GM23338 (cell line): ENCODE data around the gene GOLGA7B. TPM values are rescaled to one million over a fixed set of nuclear protein-coding genes. Genes with fewer than 3 reads are reported as not detected.

Experiments
- ATAC-seq: fragments of 200-7000 bp; cut with Tn5 transposase; 3 replicates; pipeline ENCODE4 v1.9.1; 2020
- DNase-seq: peaks from one replicate; pipeline ENCODE4 v3.0.0-alpha.2; 2015; ENCODE audit warnings: low spot score
- H2AFZ ChIP-seq: fragments of 200-600 bp; sonication (generic); 2 replicates; pipeline ENCODE4 v1.8.0; 2016; ENCODE audit warnings: antibody characterized with exemption, mild to moderate bottlenecking, moderate library complexity
- H3F3A ChIP-seq: fragments of 200-600 bp; sonication (generic); replicated peaks from 2 replicates; pipeline ENCODE4 v1.8.0; 2017; ENCODE audit warnings: antibody characterized with exemption, mixed run types, low read depth
- H3K27ac ChIP-seq: fragments of 200-600 bp; sonication (generic); 2 replicates; pipeline ENCODE4 v1.6.1; 2016; ENCODE audit warnings: low read depth
- H3K27me3 ChIP-seq: fragments of 200-600 bp; sonication (generic); 2 replicates; pipeline ENCODE4 v1.8.0; 2016; ENCODE audit warnings: mild to moderate bottlenecking, mixed run types, moderate library complexity; ENCODE audit not compliant: insufficient read depth
- H3K36me3 ChIP-seq: fragments of 200-600 bp; sonication (generic); 2 replicates; pipeline ENCODE4 v1.8.0; 2016; ENCODE audit warnings: mild to moderate bottlenecking; ENCODE audit not compliant: insufficient read depth
- H3K4me1 ChIP-seq: fragments of 200-600 bp; sonication (generic); 2 replicates; pipeline ENCODE4 v1.8.0; 2016; ENCODE audit warnings: mild to moderate bottlenecking, moderate library complexity; ENCODE audit not compliant: insufficient read depth
- H3K4me2 ChIP-seq: fragments of 200-600 bp; sonication (generic); 2 replicates; pipeline ENCODE4 v1.7.1; 2017; ENCODE audit warnings: mixed run types
- H3K4me3 ChIP-seq: fragments of 200-600 bp; sonication (generic); 2 replicates; pipeline ENCODE4 v1.6.1; 2016; ENCODE audit warnings: mixed run types
- H3K79me2 ChIP-seq: fragments of 200-600 bp; sonication (generic); replicated peaks from 2 replicates; pipeline ENCODE4 v1.8.0; 2017; ENCODE audit warnings: mild to moderate bottlenecking; ENCODE audit not compliant: insufficient read depth
- H3K9me2 ChIP-seq: fragments of 200-600 bp; sonication (generic); 2 replicates; pipeline ENCODE4 v1.8.0; 2017; ENCODE audit not compliant: insufficient read depth
- H4K20me1 ChIP-seq: fragments of 200-600 bp; sonication (generic); replicated peaks from 2 replicates; pipeline ENCODE4 v1.8.0; 2017; ENCODE audit warnings: mild to moderate bottlenecking; ENCODE audit not compliant: insufficient read depth
- H3K27ac Mint-ChIP-seq: 2 replicates; pipeline ENCODE4 v1.8.0; 2020; ENCODE audit warnings: inconsistent platforms, mild to moderate bottlenecking, moderate library complexity, mixed read lengths
- H3K27me3 Mint-ChIP-seq: 3 replicates; pipeline ENCODE4 v1.8.0; 2022; ENCODE audit warnings: low read depth, mild to moderate bottlenecking, moderate library complexity, mixed read lengths, inconsistent platforms; ENCODE audit not compliant: insufficient read depth, poor library complexity
- H3K36me3 Mint-ChIP-seq: 3 replicates; pipeline ENCODE4 v1.8.0; 2021; ENCODE audit warnings: low read depth, mild to moderate bottlenecking, inconsistent platforms, moderate library complexity, mixed read lengths
- H3K4me1 Mint-ChIP-seq: 3 replicates; pipeline ENCODE4 v1.8.0; 2020; ENCODE audit warnings: mild to moderate bottlenecking, inconsistent platforms, mixed read lengths
- H3K4me3 Mint-ChIP-seq: 3 replicates; pipeline ENCODE4 v1.8.0; 2021; ENCODE audit warnings: moderate library complexity, mild to moderate bottlenecking, inconsistent platforms, mixed read lengths
- H3K9me3 Mint-ChIP-seq: 3 replicates; pipeline ENCODE4 v1.8.0; 2020; ENCODE audit warnings: moderate library complexity, mild to moderate bottlenecking, inconsistent platforms, mixed read lengths
- CREB1 ChIP-seq: fragments of 250-450 bp; sonication (Bioruptor Pico); IDR thresholded peaks from 2 replicates; pipeline ENCODE4 v1.5.0; 2020; ENCODE audit warnings: low read depth, mild to moderate bottlenecking, moderate library complexity
- EZH2 ChIP-seq: fragments of 200-600 bp; sonication (generic); IDR thresholded peaks from one replicate; pipeline ENCODE4 v1.8.0; 2017; ENCODE audit warnings: antibody characterized with exemption, mild to moderate bottlenecking, low read depth; ENCODE audit not compliant: unreplicated experiment
- EZH2phosphoT487 ChIP-seq: fragments of 200-600 bp; sonication (generic); IDR thresholded peaks from one replicate; pipeline ENCODE4 v1.8.1; 2018; ENCODE audit warnings: antibody characterized with exemption; ENCODE audit not compliant: unreplicated experiment
- JUNB ChIP-seq: IDR thresholded peaks from one replicate; pipeline ENCODE4 v1.6.1; 2016; ENCODE audit warnings: antibody characterized with exemption; ENCODE audit not compliant: unreplicated experiment
- NANOG ChIP-seq: IDR thresholded peaks from 2 replicates; pipeline ENCODE4 v1.6.1; 2016; ENCODE audit warnings: antibody characterized with exemption, borderline replicate concordance
- POLR2AphosphoS5 ChIP-seq: IDR thresholded peaks from 2 replicates; pipeline ENCODE4 v1.6.1; 2016; ENCODE audit warnings: antibody characterized with exemption, low read depth
- STAT1 ChIP-seq: IDR thresholded peaks from one replicate; pipeline ENCODE4 v1.6.1; 2016; ENCODE audit warnings: antibody characterized with exemption; ENCODE audit not compliant: unreplicated experiment
- ZNF114 ChIP-seq: fragments of 250-450 bp; sonication (Bioruptor Pico); IDR thresholded peaks from 2 replicates; pipeline ENCODE4 v1.5.0; 2020; ENCODE audit warnings: mild to moderate bottlenecking, moderate library complexity
- ZNF331 ChIP-seq: fragments of 250-450 bp; sonication (Bioruptor Pico); IDR thresholded peaks from 2 replicates; pipeline ENCODE4 v1.5.0; 2020; ENCODE audit warnings: low read depth, mild to moderate bottlenecking, moderate library complexity
- polyA plus RNA-seq: library from polyadenylated mRNA; unstranded; fragments of >200 nt; fragmentation: Nextera tagmentation; extraction: Ambion mirVana; gene quantifications from 2 replicates; pipeline ENCODE4 v1.2.1, GENCODE V29; 2016
- total RNA-seq: library from RNA; depleted of rRNA; stranded (reverse); fragments of >200 nt; shearing (Covaris generic); gene quantifications from 2 replicates; pipeline ENCODE4 v1.2.3, GENCODE V29; 2014
- TF ChIP-seq, protein P1 (sequence below), 2 experiments: fragments of 200-600 bp in 1 of 2; sonication (generic) in 1 of 2; conservative IDR thresholded peaks; 2 replicates each; pipeline versions ENCODE4 v1.5.1 to v1.6.1; 2016 to 2017; ENCODE audit warnings: antibody characterized with exemption in 2 of 2, low read depth in 2 of 2, mild to moderate bottlenecking in 2 of 2, moderate library complexity in 1 of 2
- TF ChIP-seq, protein P2 (sequence below): IDR thresholded peaks from 2 replicates; pipeline ENCODE4 v1.6.1; 2016; ENCODE audit warnings: antibody characterized with exemption
- TF ChIP-seq, protein P3 (sequence below): IDR thresholded peaks from one replicate; pipeline ENCODE4 v1.6.1; 2018; ENCODE audit warnings: antibody characterized with exemption; ENCODE audit not compliant: unreplicated experiment

GOLGA7B gene
- total and polyA plus RNA-seq, 2 experiments from 2014 or later, result 0.14 to 0.15 TPM

DNA sequence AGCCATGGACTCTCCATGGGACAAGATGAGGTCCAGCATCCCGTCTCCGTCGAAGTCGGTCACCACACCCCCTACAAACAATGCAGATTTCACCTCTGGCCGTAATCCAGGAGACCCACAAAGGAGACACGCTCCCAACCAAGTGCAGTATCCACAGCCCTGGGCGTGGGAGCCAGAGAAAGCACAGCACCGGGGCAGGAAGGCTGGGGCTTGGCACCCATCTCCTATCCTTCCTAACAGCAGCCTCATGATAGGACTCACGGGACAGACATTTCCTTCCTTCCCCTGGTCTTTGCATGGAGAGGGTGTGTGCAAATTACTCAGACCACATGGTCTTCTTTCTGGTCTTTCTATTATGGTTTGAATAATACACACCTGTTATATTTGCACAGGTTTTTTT lies 46.3 kb downstream of the GOLGA7B start:
- Histone ChIP-seq H3F3A (no peaks in the 10 kb centered on the region), H3K27me3 (no peaks in the 10 kb centered on the region), H2AFZ (no peak overlapping the region), H3K4me3 (no peak overlapping the region), H3K9me2 (no peaks in the 10 kb centered on the region), H3K79me2 (no peaks in the 10 kb centered on the region), H3K4me2 (no peak overlapping the region), H3K36me3 (no peaks in the 10 kb centered on the region), H3K4me1 (no peaks in the 10 kb centered on the region), H3K27ac (no peak overlapping the region), H4K20me1 (no peaks in the 10 kb centered on the region)
- Mint-ChIP-seq H3K36me3 (no peaks in the 10 kb centered on the region), H3K4me1 (no peaks in the 10 kb centered on the region; the same call in 2 of the 3 replicates), H3K4me3 (no peak overlapping the region), H3K27me3 (peaks cover 2% of the 10 kb centered on the region), H3K9me3 (no peaks in the 10 kb centered on the region), H3K27ac (no peak overlapping the region)
- DNase-seq, result no peak
- ATAC-seq, result no peak
- TF ChIP-seq EZH2 (no peak), ZNF331 (no peak), POLR2AphosphoS5 (no peak), CREB1 (CRISPR knock-in tag) (no peak), NANOG (no peak), JUNB (no peak)
- TF ChIP-seq, protein P1, sequence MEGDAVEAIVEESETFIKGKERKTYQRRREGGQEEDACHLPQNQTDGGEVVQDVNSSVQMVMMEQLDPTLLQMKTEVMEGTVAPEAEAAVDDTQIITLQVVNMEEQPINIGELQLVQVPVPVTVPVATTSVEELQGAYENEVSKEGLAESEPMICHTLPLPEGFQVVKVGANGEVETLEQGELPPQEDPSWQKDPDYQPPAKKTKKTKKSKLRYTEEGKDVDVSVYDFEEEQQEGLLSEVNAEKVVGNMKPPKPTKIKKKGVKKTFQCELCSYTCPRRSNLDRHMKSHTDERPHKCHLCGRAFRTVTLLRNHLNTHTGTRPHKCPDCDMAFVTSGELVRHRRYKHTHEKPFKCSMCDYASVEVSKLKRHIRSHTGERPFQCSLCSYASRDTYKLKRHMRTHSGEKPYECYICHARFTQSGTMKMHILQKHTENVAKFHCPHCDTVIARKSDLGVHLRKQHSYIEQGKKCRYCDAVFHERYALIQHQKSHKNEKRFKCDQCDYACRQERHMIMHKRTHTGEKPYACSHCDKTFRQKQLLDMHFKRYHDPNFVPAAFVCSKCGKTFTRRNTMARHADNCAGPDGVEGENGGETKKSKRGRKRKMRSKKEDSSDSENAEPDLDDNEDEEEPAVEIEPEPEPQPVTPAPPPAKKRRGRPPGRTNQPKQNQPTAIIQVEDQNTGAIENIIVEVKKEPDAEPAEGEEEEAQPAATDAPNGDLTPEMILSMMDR (conservative IDR thresholded peaks at IDR 0.05; ENCODE audit: low read depth in 2 of 2), result no peak
- TF ChIP-seq, protein P2, sequence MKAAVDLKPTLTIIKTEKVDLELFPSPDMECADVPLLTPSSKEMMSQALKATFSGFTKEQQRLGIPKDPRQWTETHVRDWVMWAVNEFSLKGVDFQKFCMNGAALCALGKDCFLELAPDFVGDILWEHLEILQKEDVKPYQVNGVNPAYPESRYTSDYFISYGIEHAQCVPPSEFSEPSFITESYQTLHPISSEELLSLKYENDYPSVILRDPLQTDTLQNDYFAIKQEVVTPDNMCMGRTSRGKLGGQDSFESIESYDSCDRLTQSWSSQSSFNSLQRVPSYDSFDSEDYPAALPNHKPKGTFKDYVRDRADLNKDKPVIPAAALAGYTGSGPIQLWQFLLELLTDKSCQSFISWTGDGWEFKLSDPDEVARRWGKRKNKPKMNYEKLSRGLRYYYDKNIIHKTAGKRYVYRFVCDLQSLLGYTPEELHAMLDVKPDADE, result no peak

DNA sequence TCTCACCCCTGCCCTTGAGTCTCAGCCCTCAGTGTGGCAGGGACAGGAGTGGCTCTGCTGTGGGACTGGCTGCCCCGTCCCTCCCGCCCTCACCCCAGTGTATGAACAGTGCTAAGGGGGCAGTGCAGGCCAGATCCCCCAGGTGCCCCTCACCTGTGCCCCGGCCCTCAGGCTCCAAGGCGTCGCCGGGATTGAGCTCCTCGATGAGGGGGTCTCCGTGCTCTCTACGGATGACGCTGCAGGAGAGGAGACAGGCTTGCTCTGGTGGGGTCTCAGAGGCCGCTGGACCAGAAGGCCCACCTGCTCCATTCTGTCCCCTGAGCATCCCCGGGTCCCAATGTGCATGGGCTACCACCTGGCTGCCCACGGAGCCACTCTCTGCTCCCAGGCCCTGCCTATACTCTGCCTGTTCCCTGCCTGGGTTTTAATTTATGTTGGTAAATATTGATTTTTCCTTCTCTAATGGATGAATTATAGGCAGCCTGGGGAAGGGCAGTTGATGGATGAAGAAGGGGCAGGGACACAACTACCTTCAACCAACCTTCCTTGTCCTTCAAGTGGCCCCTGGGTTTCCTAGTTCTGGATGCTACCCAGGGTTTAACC lies 47.2 kb downstream of the GOLGA7B start:
- H3F3A ChIP-seq, result no peaks in the 10 kb centered on the region
- no peak overlapping the region for H3K4me2 ChIP-seq
- Mint-ChIP-seq H3K27me3 (peaks cover 4% of the 10 kb centered on the region), H3K36me3 (no peaks in the 10 kb centered on the region), H3K27ac (no peak overlapping the region), H3K9me3 (no peaks in the 10 kb centered on the region), H3K4me3 (no peak overlapping the region), H3K4me1 (no peaks in the 10 kb centered on the region; the same call in 2 of the 3 replicates)
- no peaks in the 10 kb centered on the region for H3K36me3 ChIP-seq
- no peaks in the 10 kb centered on the region for H4K20me1 ChIP-seq
- no peak overlapping the region for H3K4me3 ChIP-seq
- DNase-seq (no peak), ATAC-seq (no peak)
- H3K79me2 ChIP-seq, result no peaks in the 10 kb centered on the region
- no peaks in the 10 kb centered on the region for H3K9me2 ChIP-seq
- H2AFZ ChIP-seq, result no peak overlapping the region
- H3K4me1 ChIP-seq, result no peaks in the 10 kb centered on the region
- no peak overlapping the region for H3K27ac ChIP-seq
- TF ChIP-seq NANOG (no peak), POLR2AphosphoS5 (no peak), EZH2phosphoT487 (no peak), ZNF114 (no peak), ZNF331 (no peak), JUNB (no peak), CREB1 (CRISPR knock-in tag) (no peak), EZH2 (no peak), STAT1 (no peak)
- TF ChIP-seq, protein P1 (conservative IDR thresholded peaks at IDR 0.05; ENCODE audit: low read depth in 2 of 2), result no peak
- TF ChIP-seq, protein P3, sequence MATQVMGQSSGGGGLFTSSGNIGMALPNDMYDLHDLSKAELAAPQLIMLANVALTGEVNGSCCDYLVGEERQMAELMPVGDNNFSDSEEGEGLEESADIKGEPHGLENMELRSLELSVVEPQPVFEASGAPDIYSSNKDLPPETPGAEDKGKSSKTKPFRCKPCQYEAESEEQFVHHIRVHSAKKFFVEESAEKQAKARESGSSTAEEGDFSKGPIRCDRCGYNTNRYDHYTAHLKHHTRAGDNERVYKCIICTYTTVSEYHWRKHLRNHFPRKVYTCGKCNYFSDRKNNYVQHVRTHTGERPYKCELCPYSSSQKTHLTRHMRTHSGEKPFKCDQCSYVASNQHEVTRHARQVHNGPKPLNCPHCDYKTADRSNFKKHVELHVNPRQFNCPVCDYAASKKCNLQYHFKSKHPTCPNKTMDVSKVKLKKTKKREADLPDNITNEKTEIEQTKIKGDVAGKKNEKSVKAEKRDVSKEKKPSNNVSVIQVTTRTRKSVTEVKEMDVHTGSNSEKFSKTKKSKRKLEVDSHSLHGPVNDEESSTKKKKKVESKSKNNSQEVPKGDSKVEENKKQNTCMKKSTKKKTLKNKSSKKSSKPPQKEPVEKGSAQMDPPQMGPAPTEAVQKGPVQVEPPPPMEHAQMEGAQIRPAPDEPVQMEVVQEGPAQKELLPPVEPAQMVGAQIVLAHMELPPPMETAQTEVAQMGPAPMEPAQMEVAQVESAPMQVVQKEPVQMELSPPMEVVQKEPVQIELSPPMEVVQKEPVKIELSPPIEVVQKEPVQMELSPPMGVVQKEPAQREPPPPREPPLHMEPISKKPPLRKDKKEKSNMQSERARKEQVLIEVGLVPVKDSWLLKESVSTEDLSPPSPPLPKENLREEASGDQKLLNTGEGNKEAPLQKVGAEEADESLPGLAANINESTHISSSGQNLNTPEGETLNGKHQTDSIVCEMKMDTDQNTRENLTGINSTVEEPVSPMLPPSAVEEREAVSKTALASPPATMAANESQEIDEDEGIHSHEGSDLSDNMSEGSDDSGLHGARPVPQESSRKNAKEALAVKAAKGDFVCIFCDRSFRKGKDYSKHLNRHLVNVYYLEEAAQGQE, result no peak
- TF ChIP-seq, protein P2, result no peak
- H3K27me3 ChIP-seq, result no peaks in the 10 kb centered on the region
